Measurements from ENCODE around the gene PIGA. TPM values are rescaled to one million over a fixed set of nuclear protein-coding genes. Genes with fewer than 3 reads are reported as not detected.

The PIGA gene
- total RNA-seq, 1 experiment from 2014 or later = 13.9 TPM

DNA sequence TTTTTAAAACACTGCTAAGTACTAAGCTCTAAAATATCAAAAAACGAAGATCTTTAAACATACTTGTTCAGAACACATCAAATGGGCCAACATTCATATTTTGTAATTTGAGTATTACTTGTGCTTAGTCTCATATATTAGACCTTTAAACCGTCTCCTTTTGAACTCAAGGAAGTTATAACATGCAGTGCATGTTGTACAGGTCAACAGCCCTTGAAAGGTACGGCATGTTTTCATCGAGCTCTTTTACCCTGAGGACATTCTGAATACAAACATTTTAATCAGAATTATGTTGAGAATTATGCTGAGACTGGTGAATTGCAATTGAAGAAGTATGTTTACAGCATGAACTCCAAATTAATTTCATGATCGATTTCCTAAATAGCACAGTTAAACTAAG is 12.9 kb downstream of the PIGA start:
- no peaks in the 10 kb centered on the region for H3K4me1 Mint-ChIP-seq
- Histone ChIP-seq H3T11ph (ENCODE audit: low read length) (no peak overlapping the region), H2BK5ac (ENCODE audit: insufficient read length, low read length) (no peak overlapping the region), H4K20me1 (ENCODE audit: control insufficient read depth, insufficient read depth, insufficient read length) (no peaks in the 10 kb centered on the region), H2BK15ac (ENCODE audit: low read depth, low read length) (no peak overlapping the region), H3K4ac (ENCODE audit: low read depth, low read length) (no peak overlapping the region), H4K8ac (replicated peaks; ENCODE audit: insufficient read length, low read depth, low read length) (no peak overlapping the region), H2BK120ac (ENCODE audit: low read depth, low read length, poor library complexity, severe bottlenecking) (no peak overlapping the region), H3K23ac (ENCODE audit: insufficient read length, low read depth, low read length) (no peak overlapping the region), H3K56ac (ENCODE audit: insufficient read length, low read depth, low read length) (no peak overlapping the region), H4K5ac (ENCODE audit: insufficient read length, low read depth, low read length) (no peak overlapping the region), H3K23me2 (ENCODE audit: insufficient read length, low read depth, low read length, poor library complexity, severe bottlenecking) (no peaks in the 10 kb centered on the region), H3K4me1 (ENCODE audit: insufficient read depth, low read length) (no peaks in the 10 kb centered on the region), H2AK5ac (ENCODE audit: insufficient read length, low read length) (no peak overlapping the region), H3K4me2 (ENCODE audit: insufficient read depth, insufficient read length, low read length) (no peak overlapping the region), H4K91ac (ENCODE audit: insufficient read length, low read depth, low read length) (no peak overlapping the region), H2BK20ac (ENCODE audit: low read depth, low read length, poor library complexity, severe bottlenecking) (no peak overlapping the region), H3K9me3 (ENCODE audit: control insufficient read depth, low read depth, low read length) (no peaks in the 10 kb centered on the region), H2AFZ (ENCODE audit: low read length) (no peak overlapping the region), H3K79me1 (ENCODE audit: insufficient read depth, low read depth, low read length, poor library complexity, severe bottlenecking) (no peaks in the 10 kb centered on the region), H3K27me3 (ENCODE audit: insufficient read depth, low read length) (no peaks in the 10 kb centered on the region), H3K79me2 (ENCODE audit: insufficient read depth, low read length) (no peaks in the 10 kb centered on the region), H3K18ac (ENCODE audit: insufficient read length, low read depth, low read length) (no peak overlapping the region), H3K27ac (ENCODE audit: insufficient read length, low read depth, low read length) (no peak overlapping the region), H3K9ac (ENCODE audit: extremely low read depth, insufficient read length, low read length) (no peak overlapping the region), H2BK12ac (ENCODE audit: insufficient read length, low read depth, low read length) (no peak overlapping the region), H3K14ac (ENCODE audit: insufficient read depth, low read length) (no peak overlapping the region)
- no peaks in the 10 kb centered on the region for H3K27me3 Mint-ChIP-seq (ENCODE audit: low read depth)
- no CpG with 5 or more reads among the region's 5 CpGs for WGBS (ENCODE audit: extremely low coverage, insufficient read length, low lambda C conversion rate)
- H3K36me3 Mint-ChIP-seq (ENCODE audit: insufficient read depth in 1 of 3, low read depth in 3 of 3) = peaks cover 0 to 42% (median 27%) of the 10 kb centered on the region in 3 experiments; a peak in 5 of 7 replicates
- no peak overlapping the region for H3K27ac Mint-ChIP-seq
- H3K4me3 Mint-ChIP-seq = no peak overlapping the region
- H3K9me3 Mint-ChIP-seq = peaks cover 0 to 7% of the 10 kb centered on the region in 2 experiments; a peak in 1 of 5 replicates
- no peak for DNase-seq
- TF ChIP-seq, protein P1, sequence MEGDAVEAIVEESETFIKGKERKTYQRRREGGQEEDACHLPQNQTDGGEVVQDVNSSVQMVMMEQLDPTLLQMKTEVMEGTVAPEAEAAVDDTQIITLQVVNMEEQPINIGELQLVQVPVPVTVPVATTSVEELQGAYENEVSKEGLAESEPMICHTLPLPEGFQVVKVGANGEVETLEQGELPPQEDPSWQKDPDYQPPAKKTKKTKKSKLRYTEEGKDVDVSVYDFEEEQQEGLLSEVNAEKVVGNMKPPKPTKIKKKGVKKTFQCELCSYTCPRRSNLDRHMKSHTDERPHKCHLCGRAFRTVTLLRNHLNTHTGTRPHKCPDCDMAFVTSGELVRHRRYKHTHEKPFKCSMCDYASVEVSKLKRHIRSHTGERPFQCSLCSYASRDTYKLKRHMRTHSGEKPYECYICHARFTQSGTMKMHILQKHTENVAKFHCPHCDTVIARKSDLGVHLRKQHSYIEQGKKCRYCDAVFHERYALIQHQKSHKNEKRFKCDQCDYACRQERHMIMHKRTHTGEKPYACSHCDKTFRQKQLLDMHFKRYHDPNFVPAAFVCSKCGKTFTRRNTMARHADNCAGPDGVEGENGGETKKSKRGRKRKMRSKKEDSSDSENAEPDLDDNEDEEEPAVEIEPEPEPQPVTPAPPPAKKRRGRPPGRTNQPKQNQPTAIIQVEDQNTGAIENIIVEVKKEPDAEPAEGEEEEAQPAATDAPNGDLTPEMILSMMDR (conservative IDR thresholded peaks at IDR 0.05) = no peak
